H1 (cell line): ENCODE data around the gene AP1S3. TPM values are rescaled to one million over a fixed set of nuclear protein-coding genes. Genes with fewer than 3 reads are reported as not detected.

ENCODE experiments used
- CTCF ChIA-PET: fragments of 300-600 bp; sonication (Branson Sonifier 250); formaldehyde crosslinking; loops from one replicate; lab custom pipeline; 2021; ENCODE audit not compliant: partially characterized antibody; lab: Charles Lee
- POLR2A ChIA-PET: fragments of 300-600 bp; sonication (Branson Sonifier 250); formaldehyde crosslinking; loops from one replicate; lab custom pipeline; 2021; ENCODE audit warnings: inconsistent platforms; ENCODE audit not compliant: partially characterized antibody; lab: Charles Lee
- DNase-seq, 2 experiments: peaks; one replicate each; pipeline versions ENCODE4 v3.0.0 to v3.0.0-alpha.2; 2010 to 2022; ENCODE audit warnings: low spot score in 2 of 2, low read depth in 1 of 2, mixed read lengths in 1 of 2
- FAIRE-seq: peaks from 2 replicates; lab custom pipeline; 2011; peaks lifted over from hg19 to GRCh38; lab: Jason Lieb, UNC
- H2AFZ ChIP-seq: 2 replicates; pipeline ENCODE4 v1.8.1; 2012; ENCODE audit warnings: low read length, inconsistent platforms
- H2AK5ac ChIP-seq: 2 replicates; pipeline ENCODE4 v1.6.1; 2013; ENCODE audit warnings: low read depth, low read length
- H2BK120ac ChIP-seq: replicated peaks from 2 replicates; pipeline ENCODE3; 2013; ENCODE audit warnings: low read depth, low read length, inconsistent platforms
- H2BK12ac ChIP-seq: 2 replicates; pipeline ENCODE4 v1.6.1; 2013; ENCODE audit warnings: low read depth, low read length
- H2BK15ac ChIP-seq: 2 replicates; pipeline ENCODE4 v1.6.1; 2013; ENCODE audit warnings: low read length
- H2BK20ac ChIP-seq: 2 replicates; pipeline ENCODE4 v1.6.1; 2013; ENCODE audit warnings: low read length
- H2BK5ac ChIP-seq: 2 replicates; pipeline ENCODE4 v1.6.1; 2013; ENCODE audit warnings: low read depth, low read length
- H3K14ac ChIP-seq: 2 replicates; pipeline ENCODE4 v1.6.1; 2013; ENCODE audit warnings: inconsistent platforms; ENCODE audit not compliant: insufficient read length
- H3K18ac ChIP-seq: 2 replicates; pipeline ENCODE4 v1.6.1; 2013; ENCODE audit warnings: low read length; ENCODE audit errors: extremely low read depth
- H3K23ac ChIP-seq: 2 replicates; pipeline ENCODE4 v1.6.1; 2013; ENCODE audit warnings: inconsistent platforms; ENCODE audit not compliant: insufficient read length
- H3K23me2 ChIP-seq: 2 replicates; pipeline ENCODE4 v1.6.1; 2013; ENCODE audit warnings: low read depth, low read length
- H3K27ac ChIP-seq: 2 replicates; pipeline ENCODE4 v1.6.1; 2011; ENCODE audit warnings: low read depth, low read length, inconsistent platforms
- H3K27me3 ChIP-seq, 4 experiments: replicated peaks in 1 of 4; 1 replicate in 1 of 4; 2 replicates in 3 of 4; pipeline versions ENCODE4 v1.6.1 to v1.8.1; 2011 to 2013; ENCODE audit warnings: low read length in 3 of 4, mild to moderate bottlenecking in 3 of 4, inconsistent platforms in 2 of 4, mixed read lengths in 2 of 4, moderate library complexity in 1 of 4; ENCODE audit not compliant: control insufficient read depth in 3 of 4, insufficient read depth in 3 of 4; ENCODE audit errors: extremely low read depth in 1 of 4
- H3K36me3 ChIP-seq, 4 experiments: 2 replicates each; pipeline versions ENCODE4 v1.6.1 to v1.8.1; 2011 to 2013; ENCODE audit warnings: mild to moderate bottlenecking in 4 of 4, low read length in 3 of 4, moderate library complexity in 2 of 4, control low read depth in 1 of 4, inconsistent platforms in 1 of 4; ENCODE audit not compliant: insufficient read depth in 4 of 4, control insufficient read depth in 2 of 4
- H3K4ac ChIP-seq: replicated peaks from 2 replicates; pipeline ENCODE3; 2013; ENCODE audit warnings: low read length, low read depth, mixed read lengths, inconsistent platforms; ENCODE audit not compliant: insufficient read length
- H3K4me1 ChIP-seq, 4 experiments: replicated peaks in 1 of 4; 1 replicate in 1 of 4; 2 replicates in 3 of 4; pipeline versions ENCODE4 v1.6.1 to v1.8.1; 2011 to 2013; ENCODE audit warnings: low read length in 3 of 4, inconsistent platforms in 2 of 4, mixed read lengths in 1 of 4; ENCODE audit not compliant: insufficient read depth in 4 of 4, control insufficient read depth in 3 of 4
- H3K4me2 ChIP-seq, 2 experiments: 2 replicates each; pipeline versions ENCODE4 v1.6.1 to v1.8.1; 2011 to 2013; ENCODE audit warnings: low read depth in 2 of 2, low read length in 2 of 2, control low read depth in 1 of 2, inconsistent platforms in 1 of 2, mild to moderate bottlenecking in 1 of 2; ENCODE audit not compliant: insufficient read depth in 1 of 2
- H3K4me3 ChIP-seq, 4 experiments: fragments of 200-600, 300-600 bp in 1 of 4; sonication (generic), shearing (Covaris generic), sonication (Bioruptor Twin) in 1 of 4; 2 replicates each; pipeline versions ENCODE4 v1.5.1 to v1.8.1; 2011 to 2016; ENCODE audit warnings: low read length in 4 of 4, low read depth in 3 of 4, control low read depth in 2 of 4, inconsistent platforms in 2 of 4, mild to moderate bottlenecking in 2 of 4, mixed read lengths in 1 of 4, moderate library complexity in 1 of 4; ENCODE audit not compliant: insufficient read depth in 2 of 4; ENCODE audit errors: extremely low read depth in 1 of 4
- H3K56ac ChIP-seq: replicated peaks from 2 replicates; pipeline ENCODE3; 2013; ENCODE audit warnings: low read depth, mild to moderate bottlenecking, mixed read lengths, low read length, inconsistent platforms; ENCODE audit not compliant: insufficient read length
- H3K79me1 ChIP-seq: 2 replicates; pipeline ENCODE4 v1.6.1; 2013; ENCODE audit warnings: low read depth, low read length, control low read depth
- H3K79me2 ChIP-seq, 2 experiments: 2 replicates each; pipeline versions ENCODE4 v1.6.1 to v1.8.1; 2012 to 2013; ENCODE audit warnings: low read length in 2 of 2, mild to moderate bottlenecking in 2 of 2, inconsistent platforms in 1 of 2; ENCODE audit not compliant: insufficient read depth in 2 of 2, control insufficient read depth in 1 of 2
- H3K9ac ChIP-seq, 4 experiments: replicated peaks in 1 of 4; 1 replicate in 1 of 4; 2 replicates in 3 of 4; pipeline versions ENCODE4 v1.6.1 to v1.8.1; 2011 to 2013; ENCODE audit warnings: low read depth in 3 of 4, low read length in 3 of 4, control low read depth in 2 of 4, mild to moderate bottlenecking in 2 of 4, moderate library complexity in 2 of 4, inconsistent platforms in 1 of 4; ENCODE audit errors: extremely low read depth in 1 of 4
- H3K9me3 ChIP-seq, 2 experiments: 2 replicates each; pipeline versions ENCODE4 v1.6.1 to v1.8.1; 2012 to 2013; ENCODE audit warnings: mild to moderate bottlenecking in 2 of 2, moderate library complexity in 2 of 2, control low read depth in 1 of 2, inconsistent platforms in 1 of 2, low read depth in 1 of 2, low read length in 1 of 2, mixed read lengths in 1 of 2; ENCODE audit not compliant: insufficient read depth in 2 of 2
- H4K20me1 ChIP-seq, 2 experiments: replicated peaks in 1 of 2; 2 replicates each; pipeline versions ENCODE3 to v1.8.1; 2011 to 2013; ENCODE audit warnings: inconsistent platforms in 2 of 2, low read length in 2 of 2, mild to moderate bottlenecking in 1 of 2; ENCODE audit not compliant: insufficient read depth in 2 of 2, control insufficient read depth in 1 of 2
- H4K5ac ChIP-seq: 2 replicates; pipeline ENCODE4 v1.6.1; 2013; ENCODE audit warnings: low read length, low read depth, mixed read lengths, inconsistent platforms; ENCODE audit not compliant: insufficient read length
- H4K8ac ChIP-seq: 2 replicates; pipeline ENCODE4 v1.8.0; 2013; ENCODE audit warnings: mild to moderate bottlenecking, moderate library complexity, low read length, inconsistent platforms; ENCODE audit not compliant: insufficient read depth; ENCODE audit errors: extremely low read depth
- H4K91ac ChIP-seq: replicated peaks from 2 replicates; pipeline ENCODE3; 2013; ENCODE audit warnings: low read length, mixed read lengths, inconsistent platforms; ENCODE audit not compliant: insufficient read length
- BACH1 ChIP-seq: IDR thresholded peaks from 2 replicates; pipeline ENCODE4 v1.6.1; 2012; ENCODE audit warnings: low read length, improper control_type of control experiment
- BRCA1 ChIP-seq: IDR thresholded peaks from 2 replicates; pipeline ENCODE4 v1.6.1; 2012; ENCODE audit warnings: low read depth, low read length, improper control_type of control experiment
- CEBPB ChIP-seq: IDR thresholded peaks from 2 replicates; pipeline ENCODE4 v1.6.1; 2012; ENCODE audit warnings: low read depth, low read length
- CHD2 ChIP-seq: IDR thresholded peaks from 2 replicates; pipeline ENCODE4 v1.6.1; 2012; ENCODE audit warnings: low read length, improper control_type of control experiment
- GABPA ChIP-seq: IDR thresholded peaks from 2 replicates; pipeline ENCODE4 v1.6.1; 2011; ENCODE audit warnings: mild to moderate bottlenecking, low read length, moderate library complexity, borderline replicate concordance; ENCODE audit not compliant: insufficient read depth
- GTF2F1 ChIP-seq: IDR thresholded peaks from 2 replicates; pipeline ENCODE4 v1.6.1; 2012; ENCODE audit warnings: low read depth, low read length, improper control_type of control experiment, borderline replicate concordance
- JUN ChIP-seq: IDR thresholded peaks from 2 replicates; pipeline ENCODE4 v1.6.1; 2011; ENCODE audit warnings: low read depth, mild to moderate bottlenecking, improper control_type of control experiment, low read length
- KDM4A ChIP-seq: IDR thresholded peaks from one replicate; pipeline ENCODE4 v1.7.1; 2012; ENCODE audit warnings: low read depth, mild to moderate bottlenecking, moderate library complexity, low read length, inconsistent platforms; ENCODE audit not compliant: severe bottlenecking
- NRF1 ChIP-seq: IDR thresholded peaks from 2 replicates; pipeline ENCODE4 v1.6.1; 2011; ENCODE audit warnings: mild to moderate bottlenecking, low read depth, low read length, improper control_type of control experiment
- SIN3A ChIP-seq, 2 experiments: IDR thresholded peaks in 1 of 2; conservative IDR thresholded peaks in 1 of 2; 2 replicates each; pipeline ENCODE4 v1.6.1; 2011 to 2012; ENCODE audit warnings: low read length in 2 of 2, improper control_type of control experiment in 1 of 2, low read depth in 1 of 2, mild to moderate bottlenecking in 1 of 2
- SP2 ChIP-seq: IDR thresholded peaks from 2 replicates; pipeline ENCODE4 v1.6.1; 2012; ENCODE audit warnings: mild to moderate bottlenecking, low read length, inconsistent platforms
- SUZ12 ChIP-seq: fragments of 200-600 bp; sonication (generic); IDR thresholded peaks from 2 replicates; pipeline ENCODE4 v1.6.1; 2012; ENCODE audit warnings: mild to moderate bottlenecking, inconsistent platforms, low read length, moderate library complexity, mixed read lengths
- YY1 ChIP-seq: IDR thresholded peaks from 2 replicates; pipeline ENCODE4 v1.6.1; 2011; ENCODE audit warnings: low read depth, mild to moderate bottlenecking, low read length
- WGBS, 2 experiments: shearing (Covaris generic) in 1 of 2; methylation state at CpG; one replicate each; pipeline versions ENCODE4 v1.1.6 to v1.1.7; 2013 to 2015; ENCODE audit warnings: low lambda C conversion rate in 2 of 2, mixed read lengths in 2 of 2, inconsistent platforms in 1 of 2, low coverage in 1 of 2, missing lambda C conversion rate in 1 of 2; ENCODE audit not compliant: insufficient replicate concordance in 2 of 2, insufficient coverage in 1 of 2, insufficient read length in 1 of 2; ENCODE audit errors: extremely low coverage in 1 of 2, missing lambda C conversion rate in 1 of 2; 5-methylcytosine and 5-hydroxymethylcytosine counted together
- polyA plus RNA-seq, 7 experiments: library from polyadenylated mRNA; depleted of rRNA in 3 of 7; stranded (reverse) in 5 of 7; unstranded in 2 of 7; fragments of >200 nt in 5 of 7; fragments of 200-250 nt in 2 of 7; gene quantifications; 1 replicate in 5 of 7; 2 replicates in 1 of 7; 4 replicates in 1 of 7; pipeline versions ENCODE4 v1.2.1 to v1.2.3, GENCODE V29; 2011 to 2013; ENCODE audit warnings: missing spikeins in 2 of 7, mixed read lengths in 2 of 7
- total RNA-seq: library from RNA; stranded (reverse); fragmentation: NEBNext Ultra II Directional; extraction: Animal tissue kit (Norgen Biotek cat#: 25700); gene quantifications from 2 replicates; pipeline ENCODE4 v1.2.1, GENCODE V29; 2021
- TF ChIP-seq, protein P1 (sequence below): IDR thresholded peaks from 2 replicates; pipeline ENCODE4 v1.6.1; 2011; ENCODE audit warnings: low read length, improper control_type of control experiment

Gene AP1S3
- total and polyA plus RNA-seq, 2 of the 8 experiments (the other 6 are each of a cell fraction or from before 2014, with no cell fraction given), result 3.9 to 20.2 TPM

DNA sequence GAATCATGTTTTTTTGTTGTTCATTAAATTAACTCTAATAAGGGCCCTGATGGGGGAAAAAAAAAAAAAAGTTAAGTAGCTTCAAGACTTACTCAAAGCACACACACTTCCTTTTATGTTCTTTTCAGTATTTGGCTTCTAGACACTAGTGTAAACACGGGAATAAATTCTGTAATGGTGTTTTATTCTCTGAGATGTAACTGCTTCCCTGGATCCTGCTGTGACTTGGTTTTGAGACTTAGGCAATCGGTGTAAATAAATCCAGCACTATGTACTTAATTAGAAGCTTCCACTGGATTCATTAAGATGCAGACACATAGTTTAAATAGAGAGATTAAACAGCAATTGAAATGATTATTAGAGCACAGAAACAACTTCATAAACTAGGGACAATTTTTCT lies 26.1 kb upstream of the AP1S3 start:
- DNase-seq (no peak), FAIRE-seq (no peak)
- POLR2A ChIA-PET, result no interaction called here
- whole genome bisulfite sequencing, 2 experiments, result 85% methylated on average over 2 of the region's 2 CpGs; no CpG with 5 or more reads in 1 of the 2 experiments
- H3K27me3 ChIP-seq, result no peaks in the 10 kb centered on the region
- no peaks in the 10 kb centered on the region for H3K23me2 ChIP-seq
- no peak overlapping the region for H2BK120ac ChIP-seq
- H3K79me2 ChIP-seq, result no peaks in the 10 kb centered on the region
- H3K4me3 ChIP-seq, result no peak overlapping the region
- H3K4ac ChIP-seq, result no peak overlapping the region
- H2BK20ac ChIP-seq, result no peak overlapping the region
- H3K14ac ChIP-seq, result no peak overlapping the region
- H2BK15ac ChIP-seq, result no peak overlapping the region
- no peak overlapping the region for H4K91ac ChIP-seq
- H4K5ac ChIP-seq, result no peak overlapping the region
- no peak overlapping the region for H3K18ac ChIP-seq
- no peak overlapping the region for H2BK12ac ChIP-seq
- H3K9me3 ChIP-seq, result no peaks in the 10 kb centered on the region
- CTCF ChIA-PET, result interaction anchor here (0.8 to 2.0 kb wide), 5 partner anchors 25 to 202 kb away, joined by 3 to 4 read pairs (median 3); no protein-coding TSS in a partner anchor
- H3K9ac ChIP-seq, result no peak overlapping the region
- H2AK5ac ChIP-seq, result no peak overlapping the region
- H2AFZ ChIP-seq, result no peak overlapping the region
- H3K36me3 ChIP-seq, result no peaks in the 10 kb centered on the region
- H4K20me1 ChIP-seq, result peaks cover 0 to 1% of the 10 kb centered on the region in 2 experiments
- H3K79me1 ChIP-seq, result no peaks in the 10 kb centered on the region
- no peak overlapping the region for H2BK5ac ChIP-seq
- no peak overlapping the region for H3K27ac ChIP-seq
- H3K4me2 ChIP-seq, result no peak overlapping the region
- no peak overlapping the region for H4K8ac ChIP-seq
- H3K4me1 ChIP-seq, result peaks cover 0 to 5% (median 0%) of the 10 kb centered on the region in 4 experiments; a peak in 1 of 7 replicates
- no peak overlapping the region for H3K56ac ChIP-seq
- H3K23ac ChIP-seq, result no peak overlapping the region
- no peak for TF ChIP-seq CHD2
- no peak for TF ChIP-seq SP2
- no peak for TF ChIP-seq JUN
- TF ChIP-seq CEBPB, result no peak
- TF ChIP-seq SUZ12, result no peak
- no peak for TF ChIP-seq GTF2F1
- TF ChIP-seq, protein P1, sequence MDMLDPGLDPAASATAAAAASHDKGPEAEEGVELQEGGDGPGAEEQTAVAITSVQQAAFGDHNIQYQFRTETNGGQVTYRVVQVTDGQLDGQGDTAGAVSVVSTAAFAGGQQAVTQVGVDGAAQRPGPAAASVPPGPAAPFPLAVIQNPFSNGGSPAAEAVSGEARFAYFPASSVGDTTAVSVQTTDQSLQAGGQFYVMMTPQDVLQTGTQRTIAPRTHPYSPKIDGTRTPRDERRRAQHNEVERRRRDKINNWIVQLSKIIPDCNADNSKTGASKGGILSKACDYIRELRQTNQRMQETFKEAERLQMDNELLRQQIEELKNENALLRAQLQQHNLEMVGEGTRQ, result no peak
- no peak for TF ChIP-seq YY1
- TF ChIP-seq GABPA, result no peak
- TF ChIP-seq NRF1, result no peak
- TF ChIP-seq BRCA1, result no peak
- no peak for TF ChIP-seq SIN3A (conservative IDR thresholded peaks at IDR 0.05 in 1 of 2, IDR thresholded peaks at IDR 0.05 in 1 of 2; ENCODE audit: low read depth in 1 of 2, low read length in 2 of 2)
- TF ChIP-seq KDM4A, result no peak
- TF ChIP-seq BACH1, result no peak
